Colonic mucosa (tissue), 4 donors: ENCODE results near the gene DNASE1L2. TPM values are rescaled to one million over a fixed set of nuclear protein-coding genes. Genes with fewer than 3 reads are reported as not detected.
A peak's percentile ranks its signal among the peaks of the same experiment; 100 is the strongest.

Experiments used
- DNase-seq: peaks from one replicate; pipeline ENCODE4 v3.0.0-alpha.2; 2020
- H3K27ac ChIP-seq: fragments of 200-600 bp; one replicate; pipeline ENCODE4 v1.8.0; 2021
- H3K27me3 ChIP-seq: fragments of 200-600 bp; one replicate; pipeline ENCODE4 v1.8.0; 2021
- H3K36me3 ChIP-seq: fragments of 200-600 bp; one replicate; pipeline ENCODE4 v1.8.0; 2021
- H3K4me1 ChIP-seq: fragments of 200-600 bp; one replicate; pipeline ENCODE4 v1.8.0; 2021; ENCODE audit warnings: mild to moderate bottlenecking
- H3K4me3 ChIP-seq: fragments of 200-600 bp; one replicate; pipeline ENCODE4 v1.8.0; 2021
- H3K9ac ChIP-seq, 2 donors: one replicate each; pipeline ENCODE4 v1.7.0; 2013; ENCODE audit warnings: control low read depth in 2 of 2, low read depth in 2 of 2, low read length in 2 of 2
- H3K9me3 ChIP-seq: fragments of 200-600 bp; one replicate; pipeline ENCODE4 v1.8.0; 2021
- intact Hi-C: fragments of 100-400 bp; cut with DNase I; formaldehyde crosslinking; loops from one replicate; pipeline ENCODE4 v1.14.1; 2022
- total RNA-seq, 2 donors: library from RNA; stranded (reverse); fragmentation: NEBNext Ultra II Directional in 1 of 2; extraction: Animal tissue kit (Norgen Biotek cat#: 25700) in 1 of 2; gene quantifications; one replicate each; pipeline ENCODE4 v1.2.1, GENCODE V29; 2021
- TF ChIP-seq, protein P1 (sequence below): fragments of 200-600 bp; IDR thresholded peaks from one replicate; pipeline ENCODE4 v1.8.0; 2022; ENCODE audit warnings: antibody characterized with exemption, mild to moderate bottlenecking
- donor health status: healthy.
- donor health status: DM: no; HTN: no; CAD: no.
- donor health status: DM: no; HTN: no; CAD: no.

The DNASE1L2 gene
- total RNA-seq, 2 donors from 2014 or later: 0.85 to 2.4 TPM

DNA sequence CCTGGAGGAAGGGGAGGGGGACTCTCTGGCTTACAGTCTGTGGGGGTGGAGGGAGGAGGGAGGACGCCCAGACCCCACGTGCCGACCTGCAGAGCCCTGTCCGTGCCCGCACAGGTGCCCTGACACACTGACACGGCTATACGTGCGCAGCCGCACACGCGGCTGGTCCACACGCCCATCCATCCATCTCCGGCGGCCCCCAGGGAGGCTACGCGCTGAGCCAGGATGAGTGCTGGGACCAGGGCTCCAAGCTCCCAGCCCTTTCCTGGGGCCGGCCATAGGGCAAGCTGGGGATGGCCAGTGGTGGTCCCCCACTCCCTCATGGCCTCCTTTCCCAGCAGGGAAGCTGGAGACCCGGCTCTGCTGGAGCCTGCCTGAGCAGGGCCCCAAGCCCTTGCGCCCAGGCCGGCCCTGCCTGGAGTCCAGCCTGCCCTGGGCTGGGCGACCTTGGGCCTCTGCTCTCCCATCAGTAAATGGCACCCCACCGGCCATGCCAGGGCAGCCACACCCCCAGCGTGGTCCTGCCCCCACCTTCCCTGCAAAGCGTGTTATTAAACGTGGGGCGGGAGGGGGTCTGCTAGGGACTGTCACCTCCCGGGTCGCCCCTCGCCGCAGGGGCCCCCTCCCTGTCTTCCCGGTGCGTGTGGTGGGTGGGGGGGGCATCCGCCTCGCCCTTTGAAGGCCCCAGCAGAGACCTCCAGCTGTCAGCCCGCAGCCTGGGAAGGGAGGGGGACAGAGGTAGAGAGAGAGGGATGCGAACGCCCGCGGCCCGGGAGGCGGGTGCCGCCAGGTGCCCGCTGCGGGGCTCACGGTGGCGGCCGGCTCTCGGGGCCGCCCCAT, 40.7 kb upstream of the DNASE1L2 start:
- H3K9me3 ChIP-seq: no peaks in the 10 kb centered on the region
- H3K4me3 ChIP-seq: peak overlapping the region; percentile 7
- intact Hi-C loops: no loop called here
- H3K36me3 ChIP-seq: no peaks in the 10 kb centered on the region
- no peak for DNase-seq
- H3K9ac ChIP-seq: peak overlapping the region in 1 of 2 donors; percentile 43
- H3K27me3 ChIP-seq: peaks cover 34% of the 10 kb centered on the region
- H3K27ac ChIP-seq: no peak overlapping the region
- TF ChIP-seq, protein P1, sequence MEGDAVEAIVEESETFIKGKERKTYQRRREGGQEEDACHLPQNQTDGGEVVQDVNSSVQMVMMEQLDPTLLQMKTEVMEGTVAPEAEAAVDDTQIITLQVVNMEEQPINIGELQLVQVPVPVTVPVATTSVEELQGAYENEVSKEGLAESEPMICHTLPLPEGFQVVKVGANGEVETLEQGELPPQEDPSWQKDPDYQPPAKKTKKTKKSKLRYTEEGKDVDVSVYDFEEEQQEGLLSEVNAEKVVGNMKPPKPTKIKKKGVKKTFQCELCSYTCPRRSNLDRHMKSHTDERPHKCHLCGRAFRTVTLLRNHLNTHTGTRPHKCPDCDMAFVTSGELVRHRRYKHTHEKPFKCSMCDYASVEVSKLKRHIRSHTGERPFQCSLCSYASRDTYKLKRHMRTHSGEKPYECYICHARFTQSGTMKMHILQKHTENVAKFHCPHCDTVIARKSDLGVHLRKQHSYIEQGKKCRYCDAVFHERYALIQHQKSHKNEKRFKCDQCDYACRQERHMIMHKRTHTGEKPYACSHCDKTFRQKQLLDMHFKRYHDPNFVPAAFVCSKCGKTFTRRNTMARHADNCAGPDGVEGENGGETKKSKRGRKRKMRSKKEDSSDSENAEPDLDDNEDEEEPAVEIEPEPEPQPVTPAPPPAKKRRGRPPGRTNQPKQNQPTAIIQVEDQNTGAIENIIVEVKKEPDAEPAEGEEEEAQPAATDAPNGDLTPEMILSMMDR: no peak
- no peaks in the 10 kb centered on the region for H3K4me1 ChIP-seq

DNA sequence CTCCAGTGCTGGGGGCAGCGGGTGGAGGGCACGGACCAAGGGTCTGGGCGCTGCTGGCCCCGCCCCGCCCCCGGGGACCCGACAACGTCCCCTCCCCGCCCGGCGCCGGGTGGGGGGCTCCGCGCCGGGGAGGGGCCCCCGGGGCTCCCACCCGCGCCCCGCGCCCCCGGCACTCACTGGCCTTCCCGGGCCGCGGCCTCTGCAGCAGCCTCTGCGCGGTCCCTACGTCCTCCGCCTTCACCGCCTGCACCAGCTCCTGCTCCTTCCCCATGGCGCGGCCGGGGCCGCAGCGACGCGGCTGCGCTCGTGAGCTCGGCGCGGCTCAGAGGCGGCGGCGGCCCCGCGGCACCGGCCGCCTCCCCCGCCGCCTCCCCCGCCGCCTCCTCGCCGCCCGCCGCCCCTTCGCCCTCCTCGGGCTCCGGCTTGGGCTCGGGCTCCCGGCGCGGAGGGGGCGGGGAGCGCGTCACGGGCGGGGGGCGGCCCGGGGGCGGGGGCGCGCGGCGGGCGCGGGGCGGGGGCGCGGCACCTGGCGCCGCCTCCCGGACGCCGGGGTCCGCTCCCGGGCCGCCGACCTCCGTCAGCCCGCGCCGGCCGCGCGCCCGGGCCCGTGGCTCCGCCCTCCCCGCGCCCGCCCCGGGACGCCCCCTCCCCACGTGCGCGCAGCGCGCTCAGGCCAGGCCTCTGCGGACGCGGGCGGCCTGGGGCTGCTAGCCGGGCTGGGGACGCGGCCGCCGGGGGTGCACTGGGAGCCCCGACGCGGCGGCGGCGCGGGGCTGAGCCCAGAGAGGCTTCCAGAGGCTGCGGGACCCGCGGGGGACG, 39.9 kb upstream of the DNASE1L2 start, which contains the start of gene CASKIN1:
TSS of gene CASKIN1 (minus strand) at position 444 of the 819 bp plus-strand sequence. CDS start at position 271, 173 bp downstream.
- Histone ChIP-seq H3K4me1 (no peaks in the 10 kb centered on the region), H3K4me3 (peak within 1 kb of the TSS; percentile 7), H3K9ac (peak within 1 kb of the TSS in 1 of 2 donors; percentile 43), H3K36me3 (no peaks in the 10 kb centered on the region), H3K9me3 (no peaks in the 10 kb centered on the region), H3K27ac (no peak within 1 kb of the TSS), H3K27me3 (peaks cover 34% of the 10 kb centered on the region)
- DNase-seq: no peak
- intact Hi-C loops: no loop called here
- TF ChIP-seq, protein P1: no peak

DNA sequence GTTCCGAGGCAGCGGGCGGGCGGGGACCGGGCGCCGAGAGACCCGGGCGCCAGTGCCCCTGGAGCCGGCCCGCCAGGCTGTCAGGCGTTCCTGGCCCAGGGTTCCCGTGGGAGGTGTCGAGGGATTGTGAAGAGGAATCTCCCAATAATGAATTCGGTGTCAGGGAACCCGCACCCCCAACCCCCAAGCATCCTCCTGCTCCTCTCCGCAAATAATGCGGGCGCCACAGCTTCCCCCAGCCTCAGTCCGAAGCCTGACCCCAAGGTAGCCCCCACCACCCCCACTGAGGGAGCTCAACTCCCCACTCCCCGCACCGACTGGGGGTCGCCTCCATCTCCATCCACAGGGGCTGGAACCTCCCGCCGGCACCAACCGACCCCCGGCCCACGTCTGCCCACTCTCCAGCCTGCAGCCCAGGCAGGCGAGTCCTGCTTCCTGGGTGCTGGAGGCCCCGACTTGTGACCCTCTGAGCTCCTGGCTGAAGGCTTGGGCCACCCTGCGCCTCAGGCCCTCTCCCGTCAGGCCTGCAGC, 39.2 kb upstream of the DNASE1L2 start:
- no peak for DNase-seq
- TF ChIP-seq, protein P1: no peak
- H3K27ac ChIP-seq: no peak overlapping the region
- H3K9me3 ChIP-seq: no peaks in the 10 kb centered on the region
- no peak overlapping the region for H3K9ac ChIP-seq
- no peaks in the 10 kb centered on the region for H3K4me1 ChIP-seq
- peaks cover 34% of the 10 kb centered on the region for H3K27me3 ChIP-seq
- no peak overlapping the region for H3K4me3 ChIP-seq
- H3K36me3 ChIP-seq: no peaks in the 10 kb centered on the region
- intact Hi-C loops: no loop called here

DNA sequence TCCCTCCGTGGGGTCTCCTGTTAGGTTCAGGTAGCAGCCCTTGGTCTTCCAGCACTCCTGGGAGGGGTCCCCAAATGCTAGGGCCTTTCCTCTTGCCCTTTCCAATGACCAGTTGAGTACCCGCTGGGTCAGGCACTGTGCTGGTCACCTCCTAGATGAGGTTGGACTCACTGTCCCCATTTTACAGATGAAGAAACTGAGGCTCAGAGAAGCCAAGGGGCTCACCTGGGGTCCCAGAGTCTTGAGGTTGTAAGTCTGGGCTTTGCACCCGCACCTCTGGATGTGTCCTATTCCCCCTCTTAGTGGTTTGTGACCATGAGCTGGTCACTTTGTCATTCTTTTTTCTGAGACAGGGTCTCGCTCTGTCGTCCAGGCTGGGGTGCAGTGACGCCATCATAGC, 38.5 kb upstream of the DNASE1L2 start:
- H3K9ac ChIP-seq: no peak overlapping the region
- peaks cover 34% of the 10 kb centered on the region for H3K27me3 ChIP-seq
- intact Hi-C loops: no loop called here
- H3K27ac ChIP-seq: no peak overlapping the region
- TF ChIP-seq, protein P1: no peak
- H3K4me1 ChIP-seq: no peaks in the 10 kb centered on the region
- no peak for DNase-seq
- no peaks in the 10 kb centered on the region for H3K36me3 ChIP-seq
- no peaks in the 10 kb centered on the region for H3K9me3 ChIP-seq
- H3K4me3 ChIP-seq: no peak overlapping the region

DNA sequence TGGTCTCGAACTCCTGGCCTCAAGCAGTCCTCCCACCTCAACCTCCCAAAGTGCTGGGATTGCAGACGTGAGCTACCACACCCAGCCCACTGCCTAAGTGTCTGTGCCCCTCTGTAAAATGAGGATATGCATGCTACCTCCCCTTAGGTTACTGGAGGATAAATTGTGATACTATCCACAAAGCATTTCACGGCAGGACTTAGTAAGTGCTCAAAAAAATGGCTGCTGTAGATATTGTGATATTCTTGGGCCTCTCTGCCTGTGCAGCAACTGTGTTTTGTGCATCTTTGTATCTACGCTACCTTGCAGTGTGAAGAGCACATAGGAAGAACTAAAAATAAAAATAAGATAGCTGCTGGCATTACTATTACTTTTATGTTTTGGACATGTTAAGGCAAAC, 38.0 kb upstream of the DNASE1L2 start:
- Histone ChIP-seq H3K36me3 (no peaks in the 10 kb centered on the region), H3K27me3 (peaks cover 34% of the 10 kb centered on the region), H3K9me3 (no peaks in the 10 kb centered on the region), H3K4me3 (no peak overlapping the region), H3K9ac (no peak overlapping the region), H3K27ac (no peak overlapping the region), H3K4me1 (no peaks in the 10 kb centered on the region)
- TF ChIP-seq, protein P1: no peak
- intact Hi-C loops: no loop called here
- no peak for DNase-seq
